GM10266 (cell line): ENCODE measurements around the gene TSGA10IP.

Source experiments
- DNase-seq: peaks from one replicate; pipeline ENCODE4 v3.0.0; 2012; ENCODE audit errors: extremely low spot score
- CTCF ChIP-seq: IDR thresholded peaks from 2 replicates; pipeline ENCODE4 v1.5.1; 2012; ENCODE audit warnings: mild to moderate bottlenecking, low read depth; ENCODE audit not compliant: control insufficient read depth, insufficient read depth; ENCODE audit errors: missing control alignments

The TSGA10IP gene

GRCh38 chr11:65912845-65913244, 32.4 kb upstream of the TSGA10IP start:
- TF ChIP-seq CTCF: no peak
- no peak for DNase-seq

- TF ChIP-seq CTCF: no peak
- DNase-seq: no peak
Measured at GRCh38 chr11:65915101-65915820, 30.0 kb upstream of the TSGA10IP start.

- no peak for TF ChIP-seq CTCF
- no peak for DNase-seq
Measured at GRCh38 chr11:65915821-65916251, 29.4 kb upstream of the TSGA10IP start.

GRCh38 chr11:65916391-65916790, 28.9 kb upstream of the TSGA10IP start:
- no peak for TF ChIP-seq CTCF
- DNase-seq: no peak

- TF ChIP-seq CTCF: no peak
Measured at GRCh38 chr11:65917077-65917433, 28.2 kb upstream of the TSGA10IP start.

GRCh38 chr11:65917434-65918210, 27.7 kb upstream of the TSGA10IP start:
- no peak for DNase-seq
- TF ChIP-seq CTCF: no peak

More at GRCh38 chr11:65917077-65917433, 28.2 kb upstream of the TSGA10IP start:
- DNase-seq: no peak
